DOHH2 (cell line): ENCODE data around the gene SFTA2.

Source experiments
- H3F3A ChIP-seq: fragments of 200-600 bp; sonication (generic), shearing (Covaris generic); 2 replicates; pipeline ENCODE4 v1.6.0; 2016; ENCODE audit warnings: antibody characterized with exemption, mild to moderate bottlenecking; ENCODE audit not compliant: control insufficient read depth, insufficient read depth
- H3K27ac ChIP-seq: fragments of 200-600 bp; sonication (generic); 2 replicates; pipeline ENCODE4 v1.5.1; 2014; ENCODE audit warnings: low read depth, mild to moderate bottlenecking, low read length, moderate library complexity
- H3K27me3 ChIP-seq: fragments of 200-600 bp; sonication (generic); 2 replicates; pipeline ENCODE4 v1.6.1; 2014; ENCODE audit warnings: mild to moderate bottlenecking, low read length, mixed read lengths; ENCODE audit not compliant: control insufficient read depth
- H3K36me3 ChIP-seq: fragments of 200-600 bp; sonication (generic); 2 replicates; pipeline ENCODE4 v1.6.1; 2014; ENCODE audit warnings: mild to moderate bottlenecking, low read length, moderate library complexity, mixed read lengths; ENCODE audit not compliant: control insufficient read depth
- H3K4me1 ChIP-seq: fragments of 200-600 bp; sonication (generic); 2 replicates; pipeline ENCODE4 v1.6.1; 2014; ENCODE audit warnings: mild to moderate bottlenecking, low read length, mixed read lengths; ENCODE audit not compliant: control insufficient read depth
- H3K4me2 ChIP-seq: fragments of 200-600 bp; sonication (generic); 2 replicates; pipeline ENCODE4 v1.6.0; 2014; ENCODE audit warnings: mild to moderate bottlenecking, low read length, moderate library complexity
- H3K4me3 ChIP-seq: fragments of 200-600 bp; sonication (generic); 2 replicates; pipeline ENCODE4 v1.5.1; 2014; ENCODE audit warnings: mild to moderate bottlenecking, low read length, mixed read lengths
- H3K79me2 ChIP-seq: fragments of 200-600 bp; sonication (generic); 2 replicates; pipeline ENCODE4 v1.6.1; 2014; ENCODE audit warnings: mild to moderate bottlenecking, low read length, mixed read lengths; ENCODE audit not compliant: control insufficient read depth
- H3K9me2 ChIP-seq: fragments of 200-600 bp; sonication (generic); replicated peaks from 2 replicates; pipeline ENCODE4 v1.6.1; 2014; ENCODE audit warnings: mild to moderate bottlenecking, low read length, mixed read lengths; ENCODE audit not compliant: control insufficient read depth
- H3K9me3 ChIP-seq: fragments of 200-600 bp; sonication (generic); 2 replicates; pipeline ENCODE4 v1.6.1; 2014; ENCODE audit warnings: antibody characterized with exemption, low read length, mixed read lengths; ENCODE audit not compliant: control insufficient read depth, insufficient read depth
- H4K20me1 ChIP-seq: fragments of 200-600 bp; sonication (generic); 2 replicates; pipeline ENCODE4 v1.6.0; 2014; ENCODE audit warnings: low read depth, mild to moderate bottlenecking, antibody characterized with exemption, low read length, moderate library complexity; ENCODE audit not compliant: control insufficient read depth, insufficient read depth
- CTCF ChIP-seq: fragments of 200-600 bp; sonication (generic); IDR thresholded peaks from one replicate; pipeline ENCODE4 v1.5.1; 2014; ENCODE audit warnings: antibody characterized with exemption, mild to moderate bottlenecking, low read depth, low read length; ENCODE audit not compliant: poor library complexity, severe bottlenecking
- EZH2phosphoT487 ChIP-seq: fragments of 200-600 bp; sonication (generic); IDR thresholded peaks from 2 replicates; pipeline ENCODE4 v1.6.1; 2017; ENCODE audit warnings: borderline replicate concordance, mild to moderate bottlenecking, antibody characterized with exemption, low read length, moderate library complexity, mixed read lengths

The SFTA2 gene

DNA sequence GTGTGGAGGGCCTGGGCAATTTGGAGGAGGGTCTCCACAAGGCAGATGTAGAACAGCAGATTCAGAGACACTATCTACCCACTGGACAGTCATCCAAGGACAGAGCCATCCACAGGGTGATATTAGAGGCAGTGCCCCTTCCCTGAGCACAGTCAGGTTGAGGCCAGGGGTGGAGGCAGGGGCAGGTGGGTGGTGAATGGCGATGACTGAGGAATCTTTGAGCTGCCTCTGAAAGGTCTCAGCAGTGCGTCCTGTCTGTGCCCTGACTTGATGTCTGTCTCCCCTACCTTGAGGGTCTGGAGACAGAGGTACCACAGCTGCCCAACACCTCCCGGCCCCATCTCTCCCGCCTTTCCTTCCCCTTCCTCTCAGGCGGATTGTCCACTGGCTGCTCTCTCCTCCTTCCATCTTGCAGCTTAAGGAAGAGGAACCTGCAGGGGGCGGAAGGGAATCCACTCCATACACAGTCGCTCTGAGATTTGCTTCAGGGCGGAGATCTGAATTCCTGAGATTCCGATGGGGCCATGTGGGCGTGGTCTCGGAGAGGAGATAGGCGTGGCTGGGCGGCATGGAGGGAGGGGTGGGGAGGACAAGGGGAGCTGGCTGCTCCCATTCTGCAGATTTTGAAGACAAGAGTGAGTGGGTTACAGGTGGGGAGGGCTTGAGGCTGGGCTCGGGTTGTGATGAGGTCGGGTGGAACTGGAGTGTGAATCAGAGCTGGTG is 10.5 kb upstream of the SFTA2 start:
- no peak overlapping the region for H3K4me3 ChIP-seq
- no peak overlapping the region for H3K4me2 ChIP-seq
- no peaks in the 10 kb centered on the region for H4K20me1 ChIP-seq

DNA sequence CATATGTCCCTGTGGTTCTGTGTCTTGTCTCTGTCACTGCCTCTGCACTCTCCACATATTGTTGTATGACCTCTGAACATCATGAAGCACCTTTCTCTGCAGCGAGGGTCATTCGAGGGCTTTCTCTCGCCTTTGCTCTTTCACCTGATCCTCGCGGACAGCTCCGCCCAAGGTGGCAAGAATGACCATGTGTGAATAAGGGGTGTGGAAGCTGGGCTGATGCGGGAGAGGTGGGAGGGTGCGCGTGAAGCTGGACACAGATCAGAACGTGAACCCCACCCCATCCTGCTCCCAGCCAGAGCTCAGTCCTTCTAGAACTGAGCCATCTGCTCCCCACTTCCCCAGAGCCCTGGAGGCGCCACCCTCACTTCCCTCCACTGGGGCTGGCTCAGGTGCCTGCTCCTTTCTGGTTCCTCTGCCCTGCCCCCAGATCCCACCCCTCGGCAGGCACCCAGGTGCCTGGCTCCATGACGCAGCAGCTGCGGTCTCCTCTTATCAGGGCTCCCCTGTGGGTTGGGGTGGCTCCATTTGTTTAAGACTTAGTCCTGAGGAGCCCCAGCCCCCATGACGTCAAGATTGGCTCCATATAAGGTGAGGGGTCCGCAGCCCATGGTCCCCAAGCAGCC is 8.5 kb upstream of the SFTA2 start, which contains the start of gene MUCL3:
Gene MUCL3, plus strand, starts transcription at position 613 of the 626 bp plus-strand sequence. CDS start 27 bp downstream, outside the sequence.
- no peak within 1 kb of the TSS for H3K4me2 ChIP-seq
- TF ChIP-seq EZH2phosphoT487 (no peak), CTCF (no peak)
- H3K27ac ChIP-seq, result no peak within 1 kb of the TSS
- no peaks in the 10 kb centered on the region for H3K79me2 ChIP-seq
- H3K27me3 ChIP-seq, result peaks cover 26% of the 10 kb centered on the region; the same call in 1 of the 2 replicates
- H3K9me3 ChIP-seq, result no peaks in the 10 kb centered on the region
- H3K4me3 ChIP-seq, result no peak within 1 kb of the TSS
- no peaks in the 10 kb centered on the region for H3K36me3 ChIP-seq
- H4K20me1 ChIP-seq, result no peaks in the 10 kb centered on the region
- no peaks in the 10 kb centered on the region for H3F3A ChIP-seq
- H3K4me1 ChIP-seq, result no peaks in the 10 kb centered on the region
- no peaks in the 10 kb centered on the region for H3K9me2 ChIP-seq

More for the DNA sequence above, 10.5 kb upstream of the SFTA2 start:
- H3K79me2 ChIP-seq, result no peaks in the 10 kb centered on the region
- H3K9me3 ChIP-seq, result no peaks in the 10 kb centered on the region
- H3K4me1 ChIP-seq, result no peaks in the 10 kb centered on the region
- peaks cover 35% of the 10 kb centered on the region; the same call in 1 of the 2 replicates for H3K27me3 ChIP-seq
- no peaks in the 10 kb centered on the region for H3K36me3 ChIP-seq
- H3F3A ChIP-seq, result no peaks in the 10 kb centered on the region
- H3K27ac ChIP-seq, result no peak overlapping the region
- no peaks in the 10 kb centered on the region for H3K9me2 ChIP-seq
- TF ChIP-seq EZH2phosphoT487 (no peak), CTCF (no peak)

- H3K9me2 ChIP-seq, result no peaks in the 10 kb centered on the region
- H3F3A ChIP-seq, result no peaks in the 10 kb centered on the region
- H3K79me2 ChIP-seq, result no peaks in the 10 kb centered on the region
- H3K27ac ChIP-seq, result no peak overlapping the region
- no peaks in the 10 kb centered on the region for H3K4me1 ChIP-seq
- H3K27me3 ChIP-seq, result peaks cover 28% of the 10 kb centered on the region; the same call in 1 of the 2 replicates
- H3K4me3 ChIP-seq, result no peak overlapping the region
- no peaks in the 10 kb centered on the region for H4K20me1 ChIP-seq
- no peak overlapping the region for H3K4me2 ChIP-seq
- no peaks in the 10 kb centered on the region for H3K9me3 ChIP-seq
- TF ChIP-seq EZH2phosphoT487 (no peak), CTCF (no peak)
- no peaks in the 10 kb centered on the region for H3K36me3 ChIP-seq
Measured at GRCh38 chr6:30939473-30939872, 7.5 kb upstream of the SFTA2 start.
